ENCODE results near the gene NUDT1.

Gene NUDT1

DNA sequence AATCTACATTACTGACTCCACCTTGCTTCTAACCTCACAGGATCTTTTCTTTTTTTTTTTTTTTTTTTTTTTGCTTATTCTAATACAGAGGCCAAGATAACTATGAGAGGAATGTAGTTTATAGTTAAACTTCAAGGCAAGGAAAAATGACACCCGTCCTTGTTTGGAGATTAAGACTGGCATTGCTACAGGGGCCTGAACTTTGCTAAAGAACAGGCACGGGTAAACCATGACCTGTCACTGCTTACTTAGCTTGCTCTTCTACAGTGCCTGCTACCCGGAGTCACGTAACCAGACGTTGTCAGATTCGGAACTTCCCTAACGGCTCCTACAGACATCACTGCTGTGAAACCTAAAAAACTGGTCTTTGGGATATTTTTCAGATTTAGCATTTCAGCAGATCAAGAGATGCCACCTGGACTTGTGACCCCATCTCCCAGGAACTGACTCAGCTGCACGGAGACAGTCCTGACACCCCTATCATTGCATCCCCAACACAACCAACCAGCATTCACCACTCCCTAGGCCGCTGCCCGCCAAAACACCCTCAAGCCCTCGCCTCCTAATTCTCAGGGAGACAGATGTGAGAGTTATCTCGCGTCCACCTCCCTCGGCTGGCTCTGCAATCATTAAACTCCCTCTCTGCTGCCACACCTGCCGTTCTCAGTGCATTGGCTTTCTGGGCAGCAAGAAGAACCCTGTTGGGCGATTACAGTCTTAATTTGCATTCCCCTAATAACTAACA lies 36.8 kb upstream of the NUDT1 start:
- DNase-seq: no peak

- DNase-seq: no peak
Measured at GRCh38 chr7:2208712-2209111, 33.3 kb upstream of the NUDT1 start.

DNA sequence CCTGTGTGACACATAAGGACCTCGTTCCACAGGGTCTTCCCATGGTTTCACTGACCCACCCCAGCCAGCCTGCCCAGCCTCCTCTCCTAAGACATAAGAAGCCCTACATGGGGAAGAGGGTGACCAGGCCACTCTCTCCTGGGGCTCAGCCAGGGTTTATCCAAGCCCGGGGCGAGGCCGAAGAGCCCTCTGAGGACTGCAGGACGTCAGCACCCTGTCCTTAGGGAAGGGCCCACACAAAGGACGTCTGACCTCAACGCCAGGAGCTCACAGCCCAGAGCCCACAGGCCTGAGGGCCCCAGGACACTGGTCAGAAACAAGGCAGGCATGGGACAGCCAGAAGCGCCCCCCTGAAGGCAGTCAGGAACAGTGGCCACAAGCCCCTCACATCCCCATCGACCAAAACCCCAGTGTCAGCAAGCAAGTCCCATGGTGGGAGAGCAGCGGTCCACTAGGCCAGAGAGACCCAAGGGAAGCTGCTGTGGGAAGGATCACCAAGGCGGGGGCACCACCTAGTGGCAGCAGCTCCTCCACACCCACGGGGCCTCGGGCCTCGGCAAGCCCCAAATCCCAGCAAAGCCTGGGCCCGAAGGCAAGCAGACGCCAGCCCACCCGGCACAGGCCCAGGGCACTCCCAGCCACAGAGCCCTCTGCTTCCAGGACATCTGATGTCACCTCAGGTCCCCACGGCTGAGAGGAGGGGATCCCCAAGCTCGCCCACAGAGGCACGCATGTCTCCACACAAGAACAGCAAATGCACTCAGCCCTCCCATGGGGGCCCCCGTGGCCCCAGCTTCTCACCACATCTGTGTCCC lies 32.7 kb upstream of the NUDT1 start:
- DNase-seq: peak; percentile 49

DNA sequence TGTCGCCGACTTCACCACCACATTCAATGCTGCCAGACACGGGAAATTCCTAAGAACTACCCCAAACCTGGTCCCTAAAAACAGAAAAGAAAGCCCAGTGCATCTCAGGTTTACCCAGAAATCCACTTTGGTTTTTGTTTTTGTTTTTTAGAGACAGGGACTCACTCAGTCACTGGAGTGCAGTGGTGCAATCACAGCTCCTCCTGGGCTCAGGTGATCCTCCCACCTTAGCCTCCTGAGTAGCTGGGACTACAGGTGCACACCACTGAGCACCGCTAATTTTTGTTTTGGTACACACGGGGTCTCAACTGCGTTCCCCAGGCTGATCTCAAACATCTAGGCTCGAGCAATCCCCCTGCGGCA lies 32.1 kb upstream of the NUDT1 start:
- DNase-seq: no peak

DNA sequence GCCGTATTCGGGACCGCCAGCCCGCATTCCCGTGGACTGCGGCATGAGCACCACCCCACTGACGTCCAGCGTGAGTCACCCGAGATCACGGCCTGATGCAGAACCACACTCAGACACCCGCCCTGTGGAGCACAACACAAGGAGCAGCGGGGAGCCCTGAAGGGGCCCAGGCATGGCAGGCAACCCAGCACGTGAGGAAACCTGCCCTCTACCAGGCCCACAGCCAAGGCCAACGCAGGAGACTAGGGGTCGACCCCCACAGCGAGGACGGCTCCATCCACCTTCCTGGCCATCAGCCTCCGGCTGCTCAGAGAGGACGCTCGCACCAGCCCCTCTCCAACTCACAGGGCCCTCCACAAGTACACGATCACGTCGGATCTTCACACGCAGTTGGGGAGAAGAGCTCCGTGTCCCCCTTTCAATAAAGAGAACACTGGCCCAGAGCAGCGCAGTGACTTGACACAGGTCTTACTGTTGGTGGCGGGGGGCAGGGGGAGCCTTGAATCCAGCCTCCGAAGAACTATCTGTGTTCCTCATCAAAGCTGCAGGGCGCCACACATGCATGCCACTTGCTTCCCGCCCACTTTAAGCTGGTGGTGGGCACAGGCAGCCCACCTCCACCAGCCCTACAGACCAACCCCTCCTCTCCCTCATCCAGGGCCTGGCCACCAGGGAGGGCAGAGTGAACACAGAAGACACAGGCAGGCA lies 31.3 kb upstream of the NUDT1 start:
- DNase-seq: no peak

DNA sequence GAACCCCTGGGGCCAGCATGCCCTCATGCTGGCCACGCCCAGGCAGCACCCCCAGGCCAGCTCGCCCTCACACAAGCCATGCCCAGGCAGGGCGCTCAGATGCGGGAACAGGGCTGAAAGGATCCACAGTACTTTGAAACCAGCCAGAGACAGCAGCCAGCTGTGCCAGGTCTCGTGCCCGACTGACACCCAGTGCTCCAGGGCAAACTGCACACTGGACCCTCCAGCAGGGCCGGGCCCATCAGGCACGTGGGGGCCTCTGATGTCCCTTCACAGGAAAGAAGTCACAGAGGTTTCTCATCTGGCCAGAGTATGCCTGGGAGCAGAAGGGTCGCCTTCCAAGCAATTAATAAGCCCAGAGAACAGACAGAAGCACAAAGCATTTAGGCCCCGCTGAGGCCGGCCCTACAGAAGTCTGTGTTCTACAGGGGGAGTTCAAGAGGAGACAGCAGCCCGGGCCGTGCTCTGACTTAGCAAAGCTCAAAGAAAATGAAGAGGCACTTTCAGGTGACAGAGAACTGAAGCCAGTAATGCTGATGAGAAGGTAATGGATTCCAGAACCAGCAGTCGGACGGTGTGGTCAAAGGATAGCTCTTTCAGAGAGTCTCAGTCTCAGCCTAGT lies 30.7 kb upstream of the NUDT1 start:
- DNase-seq: no peak

- no peak for DNase-seq
Measured at GRCh38 chr7:2211926-2212325, 30.1 kb upstream of the NUDT1 start.

GRCh38 chr7:2212906-2213305 lies 29.1 kb upstream of the NUDT1 start:
- DNase-seq: no peak

GRCh38 chr7:2213551-2214215 lies 28.3 kb upstream of the NUDT1 start:
- no peak for DNase-seq

- DNase-seq: no peak
Measured at GRCh38 chr7:2214636-2215035, 27.4 kb upstream of the NUDT1 start.

DNA sequence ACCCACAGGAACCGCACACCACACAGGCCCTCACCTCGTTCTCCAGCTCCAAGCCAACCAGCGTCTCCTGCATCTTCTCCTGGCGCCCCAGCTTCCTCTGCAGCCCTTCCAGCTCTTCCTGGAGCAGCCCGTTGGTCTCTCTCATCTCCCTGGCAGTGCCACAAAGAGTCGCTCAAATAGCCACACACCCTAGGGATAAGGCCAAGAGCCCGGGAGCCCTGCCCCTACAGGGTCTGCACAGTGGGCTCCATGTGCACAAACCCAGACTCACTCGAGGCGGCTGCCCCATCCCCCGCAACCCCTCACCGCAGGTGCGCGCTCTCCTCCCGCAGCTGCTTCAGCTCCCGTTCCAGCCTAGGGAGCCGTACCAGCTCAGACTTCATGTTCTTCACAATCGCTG lies 26.2 kb upstream of the NUDT1 start:
- DNase-seq: no peak

DNA sequence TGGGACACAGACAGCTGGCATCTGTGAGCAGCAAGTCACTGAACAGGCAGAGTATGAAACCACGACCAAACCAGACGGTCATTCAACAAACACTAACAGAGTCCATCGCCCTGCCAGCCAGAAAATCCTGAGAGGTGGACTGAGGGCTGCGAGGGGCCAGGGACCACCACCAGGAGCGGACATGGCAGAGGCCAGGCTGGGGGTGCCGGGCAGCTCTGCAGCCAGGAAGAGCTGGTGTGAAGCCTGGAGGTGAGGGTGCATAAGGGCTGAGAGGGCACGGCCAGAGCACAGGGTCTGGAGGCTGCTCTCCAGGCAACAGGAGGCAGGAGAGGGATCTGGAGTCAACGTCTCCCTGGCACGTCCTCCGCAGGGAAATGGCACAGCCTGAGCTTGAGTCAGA lies 24.8 kb upstream of the NUDT1 start:
- DNase-seq: no peak

DNA sequence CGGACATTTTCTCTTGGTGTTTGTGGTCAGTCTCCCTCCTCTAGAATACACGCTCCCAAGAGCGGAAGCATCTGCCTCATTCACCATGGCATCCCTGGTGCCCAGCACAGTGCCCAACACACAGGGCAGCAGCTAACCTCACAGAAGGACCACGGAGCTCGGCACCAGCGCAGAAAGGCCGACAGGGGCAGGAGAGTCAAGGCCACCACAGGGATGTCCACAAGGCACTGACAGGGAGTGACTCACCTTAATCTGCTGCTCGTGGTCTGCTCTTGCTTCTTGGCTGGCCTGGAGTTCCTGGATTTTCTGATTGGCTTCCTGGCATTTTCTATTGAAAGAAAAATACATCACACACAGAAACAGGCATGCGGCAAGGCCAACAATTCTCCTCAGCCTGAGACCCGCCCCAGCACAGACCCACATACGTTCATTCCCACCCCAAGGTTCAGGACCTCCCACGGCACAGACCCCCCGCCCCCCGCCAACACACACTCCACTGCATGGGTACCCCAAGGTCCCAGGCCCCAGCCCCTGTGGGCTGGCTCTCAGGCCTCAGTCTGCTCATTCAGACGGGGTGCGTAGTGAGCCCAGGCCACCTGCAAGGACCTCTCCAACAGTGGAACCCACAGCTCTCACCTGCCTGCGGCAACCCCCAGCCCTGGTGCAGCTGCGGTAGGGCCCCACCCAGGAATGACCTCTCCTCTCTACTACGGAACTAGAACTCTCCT lies 24.1 kb upstream of the NUDT1 start:
- DNase-seq: no peak

- no peak for DNase-seq
Measured at GRCh38 chr7:2218444-2218785, 23.6 kb upstream of the NUDT1 start.

- DNase-seq: no peak
Measured at GRCh38 chr7:2219136-2219535, 22.9 kb upstream of the NUDT1 start.

DNA sequence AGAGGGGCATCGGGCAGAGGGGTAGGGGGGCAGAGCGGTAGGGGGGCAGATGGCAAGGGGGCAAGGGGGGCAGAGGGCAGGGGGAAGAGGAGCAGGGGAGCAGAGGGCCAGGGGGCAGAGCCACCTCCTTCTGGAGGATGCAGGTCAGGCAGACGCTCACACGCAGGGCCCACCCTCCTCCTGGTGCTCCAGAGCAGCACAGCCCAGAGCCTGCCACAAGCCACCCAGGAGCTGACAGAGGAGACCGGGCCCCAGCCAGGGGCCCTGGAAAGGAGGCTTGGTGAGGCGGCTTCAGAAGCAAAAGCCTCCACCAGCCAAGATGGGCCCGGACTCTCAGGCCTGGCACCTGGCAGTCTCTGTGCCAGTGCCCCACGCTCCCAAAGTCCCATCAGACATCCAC lies 22.4 kb upstream of the NUDT1 start:
- no peak for DNase-seq

DNA sequence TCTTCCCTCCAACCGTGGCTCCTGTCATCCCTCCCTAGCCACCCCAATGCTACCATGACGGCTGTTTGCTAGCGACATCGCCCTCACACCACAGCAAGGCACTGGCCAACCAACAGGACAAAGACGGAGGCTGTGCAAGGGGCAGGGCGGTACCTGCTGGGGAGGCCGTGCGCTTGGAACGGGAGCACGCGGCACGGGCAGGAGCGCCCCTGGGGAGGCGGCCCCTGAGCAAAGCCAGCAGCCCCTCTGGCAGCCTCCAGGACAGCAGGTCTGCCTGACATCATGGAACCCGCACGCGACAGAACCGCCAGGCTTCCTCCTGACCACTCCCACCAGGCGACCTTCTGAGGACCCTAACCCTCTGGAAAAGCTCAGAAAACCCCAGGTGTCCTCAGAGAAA lies 22.0 kb upstream of the NUDT1 start:
- DNase-seq: no peak

DNA sequence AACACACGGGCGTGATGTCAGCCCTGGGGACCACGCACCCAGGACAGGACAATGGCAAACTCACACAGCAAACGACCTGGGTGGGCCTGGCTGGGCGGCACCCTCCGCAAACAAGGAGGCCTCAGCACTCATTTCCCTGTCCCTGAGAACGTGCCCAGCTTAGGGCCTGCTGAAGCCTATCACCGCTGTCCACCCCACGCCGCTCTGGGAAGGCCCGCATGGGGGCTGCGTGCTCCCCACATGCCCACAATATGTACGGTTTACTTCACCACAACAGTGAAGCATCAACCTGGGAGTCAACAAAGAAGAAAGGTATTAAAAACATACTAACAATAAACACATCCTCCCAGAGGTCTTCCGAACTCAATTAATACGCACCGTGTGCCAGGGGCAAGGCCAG lies 21.5 kb upstream of the NUDT1 start:
- no peak for DNase-seq

GRCh38 chr7:2220954-2221353 lies 21.1 kb upstream of the NUDT1 start:
- DNase-seq: no peak

- no peak for DNase-seq
Measured at GRCh38 chr7:2222516-2222915, 19.5 kb upstream of the NUDT1 start.

- DNase-seq: no peak
Measured at GRCh38 chr7:2223321-2223720, 18.7 kb upstream of the NUDT1 start.

- DNase-seq: no peak
Measured at GRCh38 chr7:2224491-2224928, 17.5 kb upstream of the NUDT1 start.

Measured in NCI-H146 (cell line).